Uterus (tissue), 2 donors: ENCODE data around the gene PDX1.

Experiments used
- POLR2A ChIP-seq, 2 donors: fragments of 450-650 bp; IDR thresholded peaks; one replicate each; pipeline ENCODE4 v1.6.1; 2016; ENCODE audit warnings: antibody characterized with exemption in 2 of 2, mild to moderate bottlenecking in 1 of 2, moderate library complexity in 1 of 2
- TF ChIP-seq, protein P1 (sequence below), 4 experiments: fragments of 200-600 bp in 2 of 4; fragments of 450-650 bp in 2 of 4; sonication (generic) in 2 of 4; IDR thresholded peaks; one replicate each; pipeline ENCODE4 v1.5.1; 2016 to 2019; ENCODE audit warnings: antibody characterized with exemption in 4 of 4, mild to moderate bottlenecking in 2 of 4, moderate library complexity in 1 of 4

DNA sequence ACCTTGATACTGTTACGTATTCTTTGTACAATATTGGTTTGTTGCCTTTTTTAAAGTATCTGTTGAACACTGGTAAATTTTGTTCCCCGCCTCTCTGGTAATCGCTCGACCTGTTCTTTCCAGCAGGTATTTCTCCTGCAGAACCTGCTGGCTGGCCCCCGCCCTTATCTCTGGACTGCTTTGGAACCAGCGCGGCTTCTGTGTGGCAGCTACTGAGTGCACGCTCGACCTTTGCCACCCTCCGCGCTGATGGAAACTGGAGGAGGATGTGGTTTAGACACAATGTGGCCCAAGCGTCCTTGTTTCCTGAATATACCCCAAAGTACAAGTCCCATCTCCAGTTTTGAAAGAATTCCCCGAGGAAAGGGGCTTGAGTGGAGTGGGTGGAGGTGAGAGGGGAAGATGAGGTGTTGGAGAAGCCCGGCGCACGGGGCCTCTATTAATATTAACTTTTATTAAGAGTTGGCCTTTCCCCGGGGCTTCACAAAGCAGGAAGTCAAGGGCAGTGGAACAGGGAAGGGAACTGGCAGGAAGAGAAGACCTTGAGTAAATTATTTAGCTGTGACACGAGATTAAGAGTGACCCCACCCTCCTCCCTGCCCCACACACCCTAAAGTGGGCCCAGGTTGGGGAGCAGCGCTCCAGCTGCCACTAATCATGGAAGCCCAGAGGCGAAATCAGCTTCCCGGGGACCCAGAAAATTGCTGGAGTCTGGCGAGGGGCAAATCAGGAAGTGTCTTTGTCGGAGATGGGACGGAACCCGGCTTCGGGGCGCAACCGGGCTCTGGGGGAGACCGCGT, 33.3 kb downstream of the PDX1 start:
- TF ChIP-seq, protein P1, sequence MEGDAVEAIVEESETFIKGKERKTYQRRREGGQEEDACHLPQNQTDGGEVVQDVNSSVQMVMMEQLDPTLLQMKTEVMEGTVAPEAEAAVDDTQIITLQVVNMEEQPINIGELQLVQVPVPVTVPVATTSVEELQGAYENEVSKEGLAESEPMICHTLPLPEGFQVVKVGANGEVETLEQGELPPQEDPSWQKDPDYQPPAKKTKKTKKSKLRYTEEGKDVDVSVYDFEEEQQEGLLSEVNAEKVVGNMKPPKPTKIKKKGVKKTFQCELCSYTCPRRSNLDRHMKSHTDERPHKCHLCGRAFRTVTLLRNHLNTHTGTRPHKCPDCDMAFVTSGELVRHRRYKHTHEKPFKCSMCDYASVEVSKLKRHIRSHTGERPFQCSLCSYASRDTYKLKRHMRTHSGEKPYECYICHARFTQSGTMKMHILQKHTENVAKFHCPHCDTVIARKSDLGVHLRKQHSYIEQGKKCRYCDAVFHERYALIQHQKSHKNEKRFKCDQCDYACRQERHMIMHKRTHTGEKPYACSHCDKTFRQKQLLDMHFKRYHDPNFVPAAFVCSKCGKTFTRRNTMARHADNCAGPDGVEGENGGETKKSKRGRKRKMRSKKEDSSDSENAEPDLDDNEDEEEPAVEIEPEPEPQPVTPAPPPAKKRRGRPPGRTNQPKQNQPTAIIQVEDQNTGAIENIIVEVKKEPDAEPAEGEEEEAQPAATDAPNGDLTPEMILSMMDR (IDR thresholded peaks at IDR 0.05) = no peak
- TF ChIP-seq POLR2A (IDR thresholded peaks at IDR 0.05) = no peak
